NCI-H2081 (cell line): ENCODE data around the gene DOCK3.
"Not testable (repeated sequence)": the region's sequence is repeated elsewhere in the genome, so short reads cannot be mapped to it uniquely, and the experiment has no call there.

ENCODE experiments used
- DNase-seq, 2 experiments: peaks; one replicate each; lab custom pipeline; 2025; lab: John Stamatoyannopoulos, UW

Gene DOCK3

GRCh38 chr3:51106242-51106876 is 431.6 kb downstream of the DOCK3 start:
- no peak for DNase-seq

GRCh38 chr3:51110586-51110985 is 435.9 kb downstream of the DOCK3 start:
- DNase-seq: no peak

DNA sequence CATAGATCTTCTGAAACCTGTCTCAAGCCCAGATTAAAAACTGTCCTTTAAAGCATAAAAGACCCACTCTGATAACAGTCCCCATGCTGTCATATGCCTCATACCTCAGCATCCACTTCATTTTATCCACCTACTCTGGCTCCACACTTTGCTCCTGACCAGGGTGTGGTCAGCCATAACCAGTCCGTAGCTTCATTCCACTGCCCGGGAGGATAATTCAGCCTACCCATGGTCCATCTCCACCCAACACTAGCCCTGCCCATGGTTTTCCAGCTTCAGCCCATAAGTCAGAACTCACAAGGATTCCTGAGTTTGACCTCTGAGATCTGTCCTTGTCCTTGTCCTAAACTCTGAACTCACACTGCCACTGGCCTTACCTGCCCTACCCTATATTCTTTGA is 448.2 kb downstream of the DOCK3 start:
- no peak for DNase-seq

- no peak for DNase-seq
Measured at GRCh38 chr3:51123531-51123930, 448.8 kb downstream of the DOCK3 start.

- not testable (repeated sequence) for DNase-seq
Measured at GRCh38 chr3:51131607-51132006, 456.9 kb downstream of the DOCK3 start.

DNA sequence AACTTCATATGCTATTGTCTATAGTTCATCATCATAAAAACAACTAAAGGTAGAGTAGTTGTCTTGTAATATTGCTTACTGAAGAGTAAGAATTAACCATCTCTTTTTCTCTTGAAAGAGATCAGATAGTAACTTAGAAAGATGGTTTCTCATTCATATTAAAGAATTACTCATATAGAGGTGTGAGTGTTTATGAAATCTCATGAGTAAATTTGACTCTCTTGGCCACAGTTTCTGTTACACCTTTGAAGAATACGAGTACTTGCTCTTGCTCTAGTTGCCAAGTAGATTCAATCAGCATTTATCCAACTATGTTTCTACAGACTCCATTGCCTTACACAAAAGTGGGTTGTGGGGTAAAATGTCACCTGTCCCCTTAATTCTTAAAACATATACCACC is 463.0 kb downstream of the DOCK3 start:
- DNase-seq: no peak

- DNase-seq: no peak
Measured at GRCh38 chr3:51139616-51140015, 464.9 kb downstream of the DOCK3 start.

GRCh38 chr3:51141573-51141972 is 466.8 kb downstream of the DOCK3 start:
- DNase-seq: no peak

- no peak for DNase-seq
Measured at GRCh38 chr3:51145811-51146585, 471.3 kb downstream of the DOCK3 start.

DNA sequence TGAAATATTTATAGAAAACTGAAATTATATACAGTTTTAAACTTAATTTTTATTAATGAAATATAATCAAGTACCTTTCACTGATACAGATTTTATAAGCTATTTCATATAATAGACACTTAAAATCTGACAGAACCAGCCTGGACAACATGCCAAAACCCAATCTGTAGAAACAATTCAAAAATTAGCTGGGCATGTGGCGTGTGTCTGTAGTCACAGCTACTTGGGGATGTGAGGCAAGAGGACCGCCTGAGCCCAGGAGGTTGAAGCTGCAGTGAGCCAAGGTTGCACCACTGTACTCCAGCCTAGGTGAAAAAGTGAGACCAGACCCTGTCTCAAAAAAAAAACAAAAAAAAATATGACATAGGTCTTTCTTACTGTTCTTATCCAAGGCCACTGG is 472.1 kb downstream of the DOCK3 start:
- no peak for DNase-seq

DNA sequence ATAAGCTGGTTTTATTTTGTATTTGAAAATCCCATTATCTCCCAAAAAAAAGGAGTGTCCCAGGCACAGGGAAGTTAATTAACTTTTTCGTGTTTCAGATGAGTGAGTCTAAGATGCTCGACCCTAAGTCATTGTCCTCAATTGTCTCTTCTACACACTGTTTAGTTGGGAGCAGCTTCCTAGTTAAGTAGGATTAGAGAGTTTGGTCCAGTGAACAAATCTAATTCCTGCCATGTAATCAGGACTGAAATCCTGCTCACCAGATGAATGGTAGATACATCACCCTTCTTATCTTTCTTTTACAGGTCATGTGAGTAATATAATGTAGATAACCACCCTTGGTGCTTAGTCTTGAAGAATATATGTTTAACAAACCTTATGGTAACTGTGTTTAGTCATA is 481.4 kb downstream of the DOCK3 start:
- no peak for DNase-seq

DNA sequence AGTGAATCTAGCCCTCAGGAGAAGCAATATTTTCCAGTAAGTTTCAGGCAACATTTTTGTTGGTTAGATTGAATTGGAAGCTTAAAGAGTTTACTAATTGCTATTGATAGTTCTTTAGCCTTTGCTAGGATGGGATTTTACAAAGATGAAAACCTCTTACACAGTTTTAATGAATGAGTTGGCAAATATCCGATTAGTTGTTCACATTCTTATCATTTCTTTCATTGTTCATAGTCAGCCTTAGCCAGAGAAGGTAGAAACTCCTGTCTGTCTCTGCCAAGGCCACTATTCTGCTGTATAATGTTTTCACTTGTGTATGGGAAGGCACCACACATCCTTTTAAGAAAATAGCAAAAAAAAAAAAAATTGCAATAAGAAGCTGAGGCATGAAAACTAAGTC is 488.3 kb downstream of the DOCK3 start:
- DNase-seq: no peak

- DNase-seq: no peak
Measured at GRCh38 chr3:51173518-51174271, 499.0 kb downstream of the DOCK3 start.

DNA sequence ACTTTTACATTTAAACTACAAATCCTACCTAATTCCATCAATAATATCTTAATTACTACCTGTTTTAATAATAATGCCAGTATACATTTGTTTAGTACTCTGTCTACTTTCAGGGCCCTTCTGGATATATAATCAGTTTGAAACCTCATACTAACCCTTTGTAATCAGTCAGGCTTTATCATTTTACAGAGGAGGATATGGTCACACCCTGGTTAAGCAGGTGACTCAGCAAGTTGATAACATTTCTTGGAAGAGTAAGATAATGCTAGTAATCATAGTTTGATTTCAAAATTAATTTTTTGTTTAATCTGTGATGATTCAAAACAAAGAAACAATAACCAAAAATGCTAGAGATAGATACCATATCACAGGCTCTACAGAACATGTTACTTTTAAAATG is 502.2 kb downstream of the DOCK3 start:
- DNase-seq: no peak

DNA sequence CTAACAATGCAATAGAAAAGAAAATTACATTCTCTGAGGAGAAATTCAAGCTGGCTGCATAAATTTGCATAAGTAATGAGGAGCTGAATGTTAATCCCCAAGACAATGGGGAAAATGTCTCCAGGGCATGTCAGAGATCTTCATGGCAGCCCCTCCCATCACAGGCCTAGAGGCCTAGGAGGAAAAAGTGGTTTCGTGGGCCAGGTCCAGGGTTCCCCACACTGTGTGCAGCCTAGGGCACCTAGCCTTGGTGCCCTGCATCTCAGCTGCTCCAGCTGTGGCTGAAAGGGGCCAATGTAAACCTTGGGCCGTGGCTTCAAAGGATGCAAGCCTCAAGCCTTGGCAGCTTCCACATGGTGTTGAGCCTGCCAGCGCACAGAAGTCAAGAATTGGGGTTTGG is 511.7 kb downstream of the DOCK3 start:
- not testable (repeated sequence) for DNase-seq

GRCh38 chr3:51190199-51190598 is 515.5 kb downstream of the DOCK3 start:
- no peak for DNase-seq

DNA sequence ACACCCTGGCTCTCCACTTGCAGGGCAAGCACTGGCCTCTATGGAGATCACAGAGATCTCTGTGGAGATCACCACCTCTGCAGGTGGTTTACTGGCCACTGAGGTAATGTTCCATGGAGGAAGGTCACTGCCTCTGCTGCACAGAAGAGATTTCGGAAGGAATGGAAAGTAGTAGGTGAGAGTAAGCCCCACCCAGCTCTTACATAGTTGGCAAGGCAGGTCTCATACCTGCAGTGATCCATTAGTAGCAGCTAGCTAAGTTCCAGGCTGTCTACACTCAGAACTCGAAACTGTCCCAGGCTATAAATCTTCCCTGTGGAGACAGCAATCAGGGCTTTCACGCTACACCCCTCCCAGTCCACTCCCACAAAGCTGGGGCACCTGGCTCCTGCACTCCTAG is 516.1 kb downstream of the DOCK3 start:
- DNase-seq: no peak

GRCh38 chr3:51191768-51192167 is 517.0 kb downstream of the DOCK3 start:
- DNase-seq: no peak

DNA sequence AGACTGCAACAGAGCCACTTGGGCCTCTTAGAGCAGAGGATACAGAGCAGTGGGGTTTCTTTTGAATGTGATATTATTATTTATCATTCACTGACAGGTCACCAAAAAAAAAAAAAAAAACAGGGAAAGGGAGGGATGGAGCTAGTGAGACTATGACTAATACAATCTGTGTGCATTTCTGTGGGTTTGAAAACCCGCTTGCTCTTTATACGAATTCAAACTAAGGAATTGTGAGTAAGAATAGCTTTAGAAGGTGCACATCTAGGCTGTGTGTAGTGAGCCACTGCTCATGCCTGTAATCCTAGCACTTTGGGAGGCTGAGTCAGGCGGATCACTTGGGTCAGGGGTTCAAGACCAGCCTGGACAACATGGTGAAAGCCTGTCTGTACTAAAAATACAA is 523.8 kb downstream of the DOCK3 start:
- no peak for DNase-seq

GRCh38 chr3:51199296-51199695 is 524.6 kb downstream of the DOCK3 start:
- not testable (repeated sequence) for DNase-seq

GRCh38 chr3:51216291-51216690 is 541.6 kb downstream of the DOCK3 start:
- DNase-seq: no peak

DNA sequence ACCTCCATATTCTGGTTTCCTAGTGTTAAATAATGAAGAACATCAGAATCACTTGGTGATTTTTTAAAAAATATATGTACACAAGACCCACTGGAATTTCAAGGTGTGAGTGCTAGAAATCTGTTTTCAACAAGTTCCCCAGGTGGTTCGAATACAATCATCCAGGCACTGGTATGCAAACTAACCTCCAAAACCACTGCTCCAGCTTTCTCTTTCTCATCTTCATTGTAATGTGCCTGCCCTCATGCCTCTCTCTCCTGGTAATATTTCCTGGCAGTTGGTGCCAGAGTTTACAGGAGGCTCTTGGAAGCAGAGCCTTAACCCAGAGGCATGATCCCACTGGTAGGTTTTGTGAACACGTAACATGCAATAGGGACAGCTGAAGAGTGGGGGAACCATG is 547.2 kb downstream of the DOCK3 start:
- DNase-seq: no peak

DNA sequence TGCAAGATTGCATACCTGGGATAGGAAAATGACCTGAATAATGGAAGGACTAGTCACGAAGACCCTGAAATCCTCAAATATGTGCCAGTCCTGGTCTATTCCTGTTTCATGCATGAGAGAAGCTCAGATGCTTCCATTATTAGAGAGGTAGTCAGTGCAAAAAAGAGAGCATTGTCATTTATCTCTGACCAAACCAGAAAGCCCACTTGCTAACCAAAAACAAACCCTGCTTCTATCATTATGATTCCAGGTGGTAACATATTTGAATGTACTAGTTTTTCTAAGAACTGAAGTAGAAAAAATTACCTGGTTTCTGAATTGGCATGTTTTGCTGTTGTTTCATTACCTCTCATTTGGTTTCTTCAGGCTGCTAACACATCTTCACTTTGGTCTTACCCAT is 549.6 kb downstream of the DOCK3 start:
- no peak for DNase-seq
